Neuronal stem cell (in vitro differentiated cells): Measurements from ENCODE around the gene CEP97.
A peak's percentile ranks its signal among the peaks of the same experiment; 100 is the strongest.

Source experiments
- DNase-seq: peaks from one replicate; pipeline ENCODE4 v3.0.0-alpha.2; 2013; ENCODE audit warnings: low spot score
- H2AFZ ChIP-seq: one replicate; pipeline ENCODE4 v1.6.1; 2013; ENCODE audit warnings: mild to moderate bottlenecking, low read length, inconsistent platforms
- H2AK5ac ChIP-seq: 2 replicates; pipeline ENCODE4 v1.6.1; 2013; ENCODE audit warnings: low read depth, mild to moderate bottlenecking, inconsistent platforms, low read length, moderate library complexity, mixed read lengths
- H2BK120ac ChIP-seq: 2 replicates; pipeline ENCODE4 v1.6.1; 2013; ENCODE audit warnings: low read depth, mild to moderate bottlenecking, inconsistent platforms, low read length, moderate library complexity, mixed read lengths
- H2BK12ac ChIP-seq: one replicate; pipeline ENCODE4 v1.6.1; 2013; ENCODE audit warnings: low read length, inconsistent platforms
- H2BK15ac ChIP-seq: 2 replicates; pipeline ENCODE4 v1.6.1; 2013; ENCODE audit warnings: mild to moderate bottlenecking, low read length, inconsistent platforms, mixed read lengths
- H2BK5ac ChIP-seq: one replicate; pipeline ENCODE4 v1.6.1; 2013; ENCODE audit warnings: inconsistent platforms, mild to moderate bottlenecking, low read length, moderate library complexity
- H3K14ac ChIP-seq: one replicate; pipeline ENCODE4 v1.6.1; 2013; ENCODE audit warnings: low read length, inconsistent platforms
- H3K18ac ChIP-seq: 2 replicates; pipeline ENCODE4 v1.6.1; 2013; ENCODE audit warnings: low read length, inconsistent platforms
- H3K23ac ChIP-seq: 2 replicates; pipeline ENCODE4 v1.6.1; 2013; ENCODE audit warnings: low read depth, mild to moderate bottlenecking, mixed read lengths, low read length, inconsistent platforms; ENCODE audit not compliant: poor library complexity
- H3K27ac ChIP-seq: replicated peaks from 3 replicates; pipeline ENCODE4 v1.5.1; 2013; ENCODE audit warnings: low read length, inconsistent platforms
- H3K27me3 ChIP-seq, 3 experiments: 2 replicates each; pipeline ENCODE4 v1.6.1; 2013; ENCODE audit warnings: low read length in 3 of 3, mild to moderate bottlenecking in 2 of 3, inconsistent platforms in 1 of 3, low read depth in 1 of 3, mixed read lengths in 1 of 3, moderate library complexity in 1 of 3; ENCODE audit not compliant: control insufficient read depth in 3 of 3, insufficient read depth in 3 of 3
- H3K36me3 ChIP-seq, 2 donors: replicated peaks in 1 of 2; 2 replicates each; pipeline ENCODE4 v1.6.1; 2013; ENCODE audit warnings: low read length in 2 of 2; ENCODE audit not compliant: control insufficient read depth in 2 of 2, insufficient read depth in 2 of 2
- H3K4ac ChIP-seq: 2 replicates; pipeline ENCODE4 v1.6.1; 2013; ENCODE audit warnings: inconsistent platforms, mild to moderate bottlenecking, low read length, moderate library complexity
- H3K4me1 ChIP-seq, 2 donors: 1 replicate in 1 of 2; 2 replicates in 1 of 2; pipeline ENCODE4 v1.6.1; 2013; ENCODE audit warnings: low read length in 2 of 2, low read depth in 1 of 2; ENCODE audit not compliant: control insufficient read depth in 2 of 2, insufficient read depth in 1 of 2
- H3K4me2 ChIP-seq: one replicate; pipeline ENCODE4 v1.6.1; 2013; ENCODE audit warnings: mild to moderate bottlenecking, low read length, inconsistent platforms; ENCODE audit not compliant: insufficient read depth, poor library complexity, severe bottlenecking
- H3K4me3 ChIP-seq, 2 donors: 2 replicates each; pipeline ENCODE4 v1.5.1; 2013; ENCODE audit warnings: low read length in 2 of 2, mild to moderate bottlenecking in 2 of 2, inconsistent platforms in 1 of 2, moderate library complexity in 1 of 2
- H3K79me1 ChIP-seq: one replicate; pipeline ENCODE4 v1.6.1; 2013; ENCODE audit warnings: low read depth, mild to moderate bottlenecking, inconsistent platforms, low read length, moderate library complexity
- H3K9ac ChIP-seq: one replicate; pipeline ENCODE4 v1.6.1; 2013; ENCODE audit warnings: mild to moderate bottlenecking, low read depth, low read length, inconsistent platforms; ENCODE audit not compliant: poor library complexity
- H3K9me3 ChIP-seq, 2 donors: replicated peaks in 1 of 2; 2 replicates each; pipeline versions ENCODE3 to v1.6.1; 2013; ENCODE audit warnings: low read length in 2 of 2, mild to moderate bottlenecking in 2 of 2, inconsistent platforms in 1 of 2, low read depth in 1 of 2, mixed read lengths in 1 of 2, moderate library complexity in 1 of 2; ENCODE audit not compliant: control insufficient read depth in 2 of 2, insufficient read depth in 1 of 2
- H4K8ac ChIP-seq: one replicate; pipeline ENCODE4 v1.6.1; 2013; ENCODE audit warnings: low read depth, mild to moderate bottlenecking, inconsistent platforms, low read length, moderate library complexity
- H4K91ac ChIP-seq: one replicate; pipeline ENCODE4 v1.6.1; 2013; ENCODE audit warnings: low read length, low read depth, mild to moderate bottlenecking, inconsistent platforms; ENCODE audit not compliant: poor library complexity
- WGBS, 2 donors: extraction: QIAGEN DNeasy Blood & Tissue Kit; methylation state at CpG; one replicate each; pipeline ENCODE4 v1.1.7; 2013; ENCODE audit warnings: missing lambda C conversion rate in 2 of 2, mixed read lengths in 1 of 2; ENCODE audit not compliant: insufficient read length in 2 of 2, insufficient replicate concordance in 1 of 2; ENCODE audit errors: extremely low coverage in 2 of 2; 5-methylcytosine and 5-hydroxymethylcytosine counted together

Gene CEP97

GRCh38 chr3:101725890-101726275, 1.5 kb downstream of the CEP97 start:
- H2BK12ac ChIP-seq = no peak overlapping the region
- H3K23ac ChIP-seq = no peak overlapping the region
- H3K4me3 ChIP-seq = peak overlapping the region in 1 of 2 donors; percentile 96
- H3K4me1 ChIP-seq = peaks cover 0 to 2% of the 10 kb centered on the region in 2 donors
- WGBS, 2 donors = no CpG with 5 or more reads among the region's 3 CpGs
- no peak overlapping the region for H2BK15ac ChIP-seq
- H2BK120ac ChIP-seq = no peak overlapping the region
- no peak overlapping the region for H3K9ac ChIP-seq
- no peak overlapping the region for H2BK5ac ChIP-seq
- DNase-seq = no peak
- H3K18ac ChIP-seq = no peak overlapping the region
- H4K8ac ChIP-seq = no peak overlapping the region
- H3K27me3 ChIP-seq = no peaks in the 10 kb centered on the region
- H3K9me3 ChIP-seq = no peaks in the 10 kb centered on the region
- H3K27ac ChIP-seq = no peak overlapping the region
- H3K4ac ChIP-seq = no peak overlapping the region
- H3K4me2 ChIP-seq = no peak overlapping the region
- H2AFZ ChIP-seq = peak overlapping the region; percentile 97
- H3K79me1 ChIP-seq = no peaks in the 10 kb centered on the region
- no peak overlapping the region for H2AK5ac ChIP-seq
- H3K14ac ChIP-seq = no peak overlapping the region
- H4K91ac ChIP-seq = no peak overlapping the region
- peaks cover 11 to 47% of the 10 kb centered on the region in 2 donors for H3K36me3 ChIP-seq

- Histone ChIP-seq H2AK5ac (no peak overlapping the region), H3K4ac (no peak overlapping the region), H2BK12ac (no peak overlapping the region), H3K9ac (no peak overlapping the region), H3K4me2 (no peak overlapping the region), H2AFZ (no peak overlapping the region), H3K4me1 (no peaks in the 10 kb centered on the region), H2BK120ac (no peak overlapping the region), H3K14ac (no peak overlapping the region), H3K4me3 (no peak overlapping the region), H4K91ac (no peak overlapping the region), H3K36me3 (peaks cover 34 to 82% of the 10 kb centered on the region in 2 donors), H2BK15ac (no peak overlapping the region), H4K8ac (no peak overlapping the region), H2BK5ac (no peak overlapping the region), H3K27me3 (no peaks in the 10 kb centered on the region), H3K23ac (no peak overlapping the region), H3K79me1 (no peaks in the 10 kb centered on the region), H3K18ac (no peak overlapping the region), H3K9me3 (peaks cover 8 to 15% of the 10 kb centered on the region in 2 donors), H3K27ac (no peak overlapping the region)
- no peak for DNase-seq
- WGBS, 2 donors = no CpG with 5 or more reads among the region's 5 CpGs
These were observed 5.2 kb downstream of the CEP97 start for GRCh38 chr3:101729586-101729985.

GRCh38 chr3:101730839-101731238, 6.4 kb downstream of the CEP97 start:
- Histone ChIP-seq H3K4me3 (no peak overlapping the region), H3K18ac (no peak overlapping the region), H3K36me3 (peaks cover 44 to 94% of the 10 kb centered on the region in 2 donors), H3K27me3 (no peaks in the 10 kb centered on the region), H3K4me1 (no peaks in the 10 kb centered on the region), H3K23ac (no peak overlapping the region), H2BK5ac (no peak overlapping the region), H2AFZ (no peak overlapping the region), H3K4me2 (no peak overlapping the region), H3K4ac (no peak overlapping the region), H3K9ac (no peak overlapping the region), H3K9me3 (peaks cover 17 to 28% of the 10 kb centered on the region in 2 donors), H2BK15ac (no peak overlapping the region), H3K79me1 (no peaks in the 10 kb centered on the region), H3K14ac (no peak overlapping the region), H4K91ac (no peak overlapping the region), H4K8ac (no peak overlapping the region), H3K27ac (no peak overlapping the region), H2AK5ac (no peak overlapping the region), H2BK12ac (no peak overlapping the region), H2BK120ac (no peak overlapping the region)
- no peak for DNase-seq

- Histone ChIP-seq H3K4me3 (no peak overlapping the region), H3K4ac (no peak overlapping the region), H3K4me2 (no peak overlapping the region), H3K79me1 (no peaks in the 10 kb centered on the region), H2BK5ac (no peak overlapping the region), H2BK15ac (no peak overlapping the region), H2BK12ac (no peak overlapping the region), H2AFZ (no peak overlapping the region), H3K23ac (no peak overlapping the region), H3K9ac (no peak overlapping the region), H3K36me3 (peaks cover 54 to 98% of the 10 kb centered on the region in 2 donors), H3K9me3 (peaks cover 20 to 42% of the 10 kb centered on the region in 2 donors), H2BK120ac (no peak overlapping the region), H3K27me3 (no peaks in the 10 kb centered on the region), H4K8ac (no peak overlapping the region), H4K91ac (no peak overlapping the region), H3K14ac (no peak overlapping the region), H3K18ac (no peak overlapping the region), H2AK5ac (no peak overlapping the region), H3K4me1 (no peaks in the 10 kb centered on the region), H3K27ac (no peak overlapping the region)
- DNase-seq = no peak
- no CpG with 5 or more reads among the region's 4 CpGs for WGBS, 2 donors
These were observed 7.8 kb downstream of the CEP97 start for GRCh38 chr3:101732240-101732641.
